Activated B cell treated with CpG ODN at 0.5 μM for 24 hours (primary cell): ENCODE data around the gene KCTD11. TPM values are rescaled to one million over a fixed set of nuclear protein-coding genes. Genes with fewer than 3 reads are reported as not detected.

Experiments used
- ATAC-seq: fragments of 200-7000 bp; cut with Tn5 transposase; one replicate; pipeline ENCODE4 v1.10.0; 2021; ENCODE audit warnings: low read depth, mild to moderate bottlenecking, moderate library complexity
- CTCF ChIA-PET: fragments of 350-600 bp; sonication (Branson Sonifier 250); formaldehyde crosslinking; loops from one replicate; lab custom pipeline; 2021; ENCODE audit warnings: antibody characterized with exemption; lab: Charles Lee
- POLR2A ChIA-PET: fragments of 350-600 bp; sonication (Branson Sonifier 250); formaldehyde crosslinking; loops from one replicate; lab custom pipeline; 2021; ENCODE audit warnings: antibody characterized with exemption; lab: Charles Lee
- DNase-seq: peaks from one replicate; pipeline ENCODE4 v3.0.0; 2022
- H3K27ac Mint-ChIP-seq: one replicate; pipeline ENCODE4 v1.8.0; 2020; ENCODE audit warnings: mixed read lengths
- H3K27me3 Mint-ChIP-seq: one replicate; pipeline ENCODE4 v1.8.0; 2021; ENCODE audit warnings: mixed read lengths
- H3K36me3 Mint-ChIP-seq: one replicate; pipeline ENCODE4 v1.8.0; 2021; ENCODE audit warnings: low read depth, mixed read lengths
- H3K4me1 Mint-ChIP-seq: one replicate; pipeline ENCODE4 v1.8.0; 2021; ENCODE audit warnings: mixed read lengths
- H3K4me3 Mint-ChIP-seq: one replicate; pipeline ENCODE4 v1.8.0; 2020; ENCODE audit warnings: mild to moderate bottlenecking, mixed read lengths
- H3K9me3 Mint-ChIP-seq: one replicate; pipeline ENCODE4 v1.8.0; 2020; ENCODE audit warnings: mixed read lengths
- CTCF ChIP-seq: fragments of 200-600 bp; IDR thresholded peaks from one replicate; pipeline ENCODE4 v1.8.0; 2022; ENCODE audit warnings: antibody characterized with exemption, mild to moderate bottlenecking
- intact Hi-C: fragments of 100-400 bp; cut with micrococcal nuclease; formaldehyde crosslinking; loops from one replicate; pipeline ENCODE4 v1.15.1; 2024
- total RNA-seq: library from RNA; stranded (reverse); gene quantifications from 2 replicates; pipeline ENCODE4 v1.2.3, GENCODE V29; 2022

The KCTD11 gene
- total RNA-seq, 1 donor from 2014 or later = 7.8 TPM

- intact Hi-C loops = no loop called here
- ChIA-PET POLR2A (interaction anchor here (1.2 to 3.8 kb wide), 9 partner anchors 11 to 373 kb away, joined by 3 to 34 read pairs (median 5); partner anchors contain the start of genes ACAP1, MPDU1, NEURL4 and SLC2A4), CTCF (interaction anchor here (0.8 to 2.8 kb wide), 5 partner anchors 8 to 24 kb away, joined by 3 to 12 read pairs (median 4); partner anchors contain the start of gene ACAP1)
- Mint-ChIP-seq H3K9me3 (no peaks in the 10 kb centered on the region), H3K27me3 (no peaks in the 10 kb centered on the region), H3K4me1 (peaks cover 66% of the 10 kb centered on the region), H3K36me3 (peaks cover 75% of the 10 kb centered on the region), H3K27ac (peak overlapping the region; percentile 85), H3K4me3 (peak overlapping the region; percentile 85)
- DNase-seq (no peak), ATAC-seq (no peak)
- no peak for TF ChIP-seq CTCF
These were observed 38.7 kb upstream of the KCTD11 start for GRCh38 chr17:7313088-7313889.

GRCh38 chr17:7313890-7314718 lies 37.9 kb upstream of the KCTD11 start:
- Mint-ChIP-seq H3K36me3 (peaks cover 74% of the 10 kb centered on the region), H3K4me1 (peaks cover 62% of the 10 kb centered on the region), H3K4me3 (peak overlapping the region; percentile 85), H3K27me3 (no peaks in the 10 kb centered on the region), H3K9me3 (no peaks in the 10 kb centered on the region), H3K27ac (peak overlapping the region; percentile 85)
- no peak for TF ChIP-seq CTCF
- intact Hi-C loops = no loop called here
- CTCF ChIA-PET = interaction anchor here (1.1 to 2.8 kb wide), 4 partner anchors 8 to 22 kb away, joined by 3 to 12 read pairs (median 4); partner anchors contain the start of gene ACAP1
- DNase-seq = no peak
- ATAC-seq = no peak
- POLR2A ChIA-PET = interaction anchor here (0.7 to 3.8 kb wide), 14 partner anchors 16 to 373 kb away, joined by 3 to 34 read pairs (median 4); partner anchors contain the start of genes ACAP1, MPDU1, NEURL4 and PLSCR3

- Mint-ChIP-seq H3K9me3 (no peaks in the 10 kb centered on the region), H3K36me3 (peaks cover 67% of the 10 kb centered on the region), H3K27me3 (no peaks in the 10 kb centered on the region), H3K27ac (peak within 1 kb of the TSS; percentile 87), H3K4me1 (peaks cover 54% of the 10 kb centered on the region), H3K4me3 (peak within 1 kb of the TSS; percentile 89)
- no peak for TF ChIP-seq CTCF
- DNase-seq = peak; percentile 95
- POLR2A ChIA-PET = interaction anchor here (0.6 to 3.8 kb wide), 21 partner anchors 10 to 372 kb away, joined by 3 to 52 read pairs (median 4); partner anchors contain the start of genes ACAP1, MPDU1, NEURL4 and PLSCR3
- intact Hi-C loops = loop anchor here (1.0 kb wide), 2 partner anchors 8 to 14 kb away; partner anchors contain the start of genes EIF5A and NEURL4
- CTCF ChIA-PET = interaction anchor here (1.0 to 2.8 kb wide), 6 partner anchors 10 to 137 kb away, joined by 3 to 12 read pairs (median 4); partner anchors contain the start of genes ACAP1 and NEURL4
- ATAC-seq = peak; percentile 82
These were observed 37.0 kb upstream of the KCTD11 start, which contains the start of gene GPS2 for GRCh38 chr17:7314719-7315569. GPS2 (minus strand) TSS chr17:7315360; CDS start chr17:7315052, 308 bp downstream.

- peaks cover 46% of the 10 kb centered on the region for H3K4me1 Mint-ChIP-seq
- peaks cover 66% of the 10 kb centered on the region for H3K36me3 Mint-ChIP-seq
These were observed 36.3 kb upstream of the KCTD11 start for GRCh38 chr17:7315570-7316235.

More at GRCh38 chr17:7315570-7316235, 36.3 kb upstream of the KCTD11 start:
- TF ChIP-seq CTCF = no peak
- Mint-ChIP-seq H3K27ac (peak overlapping the region; percentile 87), H3K27me3 (no peaks in the 10 kb centered on the region), H3K9me3 (no peaks in the 10 kb centered on the region), H3K4me3 (peak overlapping the region; percentile 89)
- intact Hi-C loops = loop anchor here (1.0 kb wide), 2 partner anchors 8 to 14 kb away; partner anchors contain the start of genes EIF5A and NEURL4
- ChIA-PET POLR2A (interaction anchor here (0.6 to 3.8 kb wide), 16 partner anchors 9 to 371 kb away, joined by 3 to 52 read pairs (median 5); partner anchors contain the start of genes ACAP1, MPDU1, NEURL4 and POLR2A), CTCF (interaction anchor here (1.0 to 1.3 kb wide), 4 partner anchors 9 to 270 kb away, joined by 3 to 4 read pairs (median 3); partner anchors contain the start of gene NEURL4)
- DNase-seq = no peak
- ATAC-seq = no peak
